ENCODE measurements around the gene COL20A1.

Gene COL20A1

DNA sequence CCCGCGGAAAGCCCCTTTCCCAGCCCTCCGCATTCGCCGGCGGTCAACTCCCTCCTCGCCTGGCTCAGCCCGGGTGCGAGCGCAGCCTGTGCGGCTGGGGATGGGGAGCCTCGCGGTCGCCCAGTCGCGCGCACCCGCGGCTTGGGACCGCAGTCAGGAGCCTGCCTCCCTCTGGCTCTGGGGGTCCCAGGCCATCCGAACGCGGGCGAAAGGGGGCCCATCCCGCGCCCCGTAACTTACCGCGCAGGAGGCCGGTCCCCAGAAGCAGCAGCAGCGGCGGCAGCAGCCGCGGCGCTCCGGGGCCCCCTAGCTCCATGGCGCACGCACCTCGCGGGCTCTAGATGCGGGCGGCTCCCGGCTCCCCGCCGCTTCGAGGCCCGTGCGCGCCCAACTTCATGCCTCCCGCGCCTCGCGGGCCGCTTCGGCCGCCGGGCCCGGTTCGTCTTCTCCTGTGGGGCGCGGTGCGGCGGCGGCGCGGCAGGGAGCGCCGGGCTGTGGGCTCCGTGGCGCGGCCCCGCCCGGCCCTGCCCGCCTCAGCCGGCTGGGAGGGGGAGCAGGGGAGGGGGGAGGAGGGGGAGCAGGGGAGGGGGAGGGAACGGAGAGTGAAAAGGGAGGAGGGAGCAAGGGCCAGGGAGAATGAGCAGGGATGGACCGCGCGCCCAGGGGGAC is 68.0 kb downstream of the COL20A1 start, which contains the start of gene CHRNA4:
CHRNA4 (minus strand) TSS at position 500 of the 669 bp plus-strand sequence; CDS start at position 316, 184 bp downstream.
- DNase-seq, result peak in 7 of 51 donors; percentile 18 to 50 (median 30)

- DNase-seq, result no peak
Measured at GRCh38 chr20:63361519-63362435, 68.8 kb downstream of the COL20A1 start.

GRCh38 chr20:63362436-63363009 is 69.5 kb downstream of the COL20A1 start:
- DNase-seq, result no peak

DNA sequence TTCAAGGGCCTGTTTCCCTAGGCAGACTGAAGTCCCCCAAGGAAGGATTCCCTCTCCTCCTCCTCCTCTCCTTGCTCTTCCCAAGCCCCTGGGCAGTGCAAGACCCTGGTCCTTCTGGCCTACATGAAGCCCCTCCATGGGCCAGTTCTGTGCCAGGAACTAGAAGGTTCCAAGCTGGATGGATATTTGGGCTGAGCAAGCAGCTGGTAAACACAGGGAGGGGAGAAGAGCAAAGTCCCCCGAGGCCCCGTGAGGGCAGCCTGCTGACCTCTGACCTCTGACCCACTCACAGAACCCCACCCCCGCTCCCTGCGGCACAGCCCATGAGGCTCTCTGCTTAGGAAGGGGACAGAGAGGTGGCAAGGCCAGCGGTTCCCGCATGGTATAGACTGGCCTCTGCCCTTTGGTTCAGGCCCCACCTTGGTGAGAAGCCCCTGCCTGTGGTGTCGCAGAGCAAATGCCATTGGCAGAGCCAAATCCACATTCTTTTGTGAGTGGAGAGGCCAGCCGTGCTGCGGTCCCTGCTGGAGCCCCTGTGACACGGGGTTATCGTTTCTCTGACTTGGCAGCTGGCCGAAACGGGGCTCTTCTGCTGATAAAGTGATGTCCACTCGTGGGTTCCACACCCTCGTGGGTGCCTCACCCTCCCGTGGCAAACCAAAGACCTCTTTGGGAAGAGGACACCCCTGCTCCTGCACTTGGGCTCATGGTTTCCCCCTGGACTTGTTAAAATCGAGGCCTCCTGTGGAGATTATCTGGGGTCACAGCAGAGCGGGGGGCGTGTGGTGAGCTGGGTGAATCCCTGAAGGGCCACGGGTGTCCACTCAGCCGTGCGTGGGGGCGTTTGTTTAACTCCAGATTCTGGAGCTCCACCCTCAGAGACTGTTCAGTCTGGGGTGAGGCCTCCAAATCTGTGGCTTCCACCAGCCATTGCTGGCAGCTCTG is 70.3 kb downstream of the COL20A1 start:
- DNase-seq, result no peak

GRCh38 chr20:63363981-63364561 is 71.1 kb downstream of the COL20A1 start:
- no peak for DNase-seq

- peak in 1 of 51 donors; percentile 24 for DNase-seq
Measured at GRCh38 chr20:63364801-63365585, 72.0 kb downstream of the COL20A1 start.

GRCh38 chr20:63365601-63366389 is 72.8 kb downstream of the COL20A1 start:
- no peak for DNase-seq

DNA sequence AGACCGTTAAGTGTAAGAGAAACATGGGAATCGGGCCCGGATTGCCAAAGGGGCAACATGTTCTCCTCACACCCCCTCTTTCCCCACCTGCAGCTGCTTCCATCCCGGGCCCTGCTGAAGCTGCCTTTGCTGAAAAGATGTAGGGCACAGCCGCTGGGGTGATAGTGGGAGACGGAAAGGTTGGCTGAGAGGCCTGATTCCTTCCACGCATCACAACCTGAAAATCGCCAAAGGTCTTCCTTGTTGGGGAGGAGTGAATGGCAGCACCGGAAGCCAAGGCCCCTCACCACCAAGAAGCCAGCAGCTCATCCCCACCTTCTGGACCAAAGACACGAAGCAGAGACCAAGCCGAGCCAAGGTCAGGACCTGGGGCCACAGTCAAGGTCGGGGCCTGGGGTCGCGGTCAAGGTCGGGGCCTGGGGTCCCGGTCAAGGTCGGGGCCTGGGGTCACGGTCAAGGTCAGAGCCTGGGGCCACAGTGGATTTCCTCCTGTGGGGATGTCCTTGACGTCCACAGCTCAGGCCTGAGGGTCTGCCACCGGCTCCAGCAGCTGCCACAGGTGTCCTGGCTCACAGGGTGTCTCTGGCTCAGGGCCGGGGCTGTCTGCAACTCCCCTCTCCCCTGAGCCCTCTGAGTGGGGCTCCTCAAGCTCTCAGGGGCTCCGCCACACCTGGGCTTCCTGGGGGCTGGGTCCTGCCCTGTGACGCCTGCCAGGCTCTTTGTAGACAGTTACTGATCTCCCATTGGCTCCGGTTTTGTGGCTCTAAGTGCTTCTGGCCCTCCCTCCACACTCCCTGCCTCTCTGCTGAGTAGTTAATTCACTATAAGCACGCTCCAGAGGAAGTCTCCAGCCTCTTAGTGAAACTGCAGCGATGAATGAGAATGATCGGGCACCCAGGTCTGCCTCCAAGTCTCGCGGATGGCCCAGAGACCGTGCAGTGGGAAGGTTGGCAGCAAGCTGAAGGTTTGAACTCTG is 73.7 kb downstream of the COL20A1 start:
- DNase-seq, result no peak

DNA sequence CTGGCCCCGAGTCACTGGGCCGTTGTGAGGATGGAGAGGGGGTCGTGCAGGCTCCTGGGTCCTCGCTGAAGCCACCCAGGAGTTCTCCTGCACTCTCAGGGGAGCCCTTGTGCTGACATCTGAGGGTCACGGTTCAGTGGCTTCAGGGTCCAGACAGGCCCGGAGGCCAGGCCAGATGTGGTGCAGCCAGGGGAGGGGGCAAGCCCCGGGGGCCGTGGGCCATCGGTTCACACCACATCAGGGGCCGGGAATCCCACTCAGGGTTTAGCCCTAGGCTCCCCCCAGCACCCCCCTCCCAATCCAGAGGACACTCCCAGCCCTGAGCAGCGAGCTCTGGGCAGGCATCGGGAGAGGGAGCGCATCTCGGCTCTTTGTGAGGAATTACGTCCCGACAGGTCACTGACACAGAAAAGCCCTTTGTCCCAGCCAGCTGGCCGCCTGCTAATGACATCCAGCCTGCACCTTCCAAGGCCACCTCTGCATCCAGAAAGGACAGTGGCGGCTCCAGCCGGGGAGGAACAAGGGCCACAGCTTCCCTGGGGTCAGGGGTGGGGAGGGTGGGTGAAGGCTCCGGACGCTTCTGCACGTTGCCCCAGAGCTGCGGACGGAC is 74.6 kb downstream of the COL20A1 start:
- no peak for DNase-seq

- DNase-seq, result no peak
Measured at GRCh38 chr20:63368151-63368550, 75.2 kb downstream of the COL20A1 start.

- no peak for DNase-seq
Measured at GRCh38 chr20:63369024-63369530, 76.1 kb downstream of the COL20A1 start.

GRCh38 chr20:63369724-63370617 is 77.0 kb downstream of the COL20A1 start:
- no peak for DNase-seq

GRCh38 chr20:63370618-63371187 is 77.7 kb downstream of the COL20A1 start:
- peak in 1 of 51 donors; percentile 25 for DNase-seq

DNA sequence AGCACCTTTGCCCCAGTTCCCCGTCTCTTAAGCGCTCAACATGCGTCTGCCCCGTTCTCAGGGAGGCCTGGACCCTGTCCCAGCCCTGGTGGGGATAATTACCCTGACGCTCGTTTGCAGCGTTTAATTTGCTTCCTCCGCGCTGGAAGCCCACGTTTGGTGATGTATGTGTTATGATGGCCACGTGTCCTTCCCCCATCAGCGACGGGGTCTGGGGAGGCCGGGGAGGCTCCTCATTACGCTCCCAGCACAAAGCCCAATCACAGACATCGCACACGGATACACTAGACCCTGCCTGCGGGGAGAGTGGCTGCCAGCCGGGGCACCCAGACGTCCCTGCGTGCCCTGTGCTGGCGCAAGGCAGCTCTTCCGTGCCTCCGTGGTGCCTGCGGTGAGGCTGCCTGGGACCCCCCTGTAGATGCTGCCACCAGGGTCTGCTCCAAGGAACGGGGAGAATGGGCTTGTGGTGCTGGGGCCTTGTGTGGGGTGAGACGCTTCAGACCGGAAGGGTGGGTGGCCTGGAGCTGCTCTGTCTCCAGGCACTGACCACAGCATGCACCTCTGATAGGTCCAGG is 78.4 kb downstream of the COL20A1 start:
- peak in 2 of 51 donors; percentile 20 to 35 for DNase-seq
